HG02852 (cell line): ENCODE data around the gene LITAF.

Experiments used
- ATAC-seq: cut with Tn5 transposase; IDR thresholded peaks from one replicate; pipeline ENCODE4 v1.9.1; 2021; ENCODE audit warnings: mild to moderate bottlenecking, moderate library complexity; ENCODE audit not compliant: unreplicated experiment

The LITAF gene

GRCh38 chr16:11497851-11498289 lies 88.8 kb downstream of the LITAF start:
- ATAC-seq, result no peak
